ENCODE data around the gene IMMP1L. TPM values are rescaled to one million over a fixed set of nuclear protein-coding genes. Genes with fewer than 3 reads are reported as not detected.

Gene IMMP1L
- total and polyA plus RNA-seq, 2 donors (not counting 3 experiments of a cell fraction or from before 2014, with no cell fraction given), result 14.8 to 41.8 TPM

GRCh38 chr11:31477528-31478222 lies 31.7 kb downstream of the IMMP1L start:
- Histone ChIP-seq H3K9me1 (replicated peaks; ENCODE audit: control insufficient read depth, extremely low read depth, insufficient read depth, low read length) (no peaks in the 10 kb centered on the region), H3K79me2 (ENCODE audit: control insufficient read depth, insufficient read depth, low read length) (no peaks in the 10 kb centered on the region), H2AFZ (ENCODE audit: low read depth, low read length) (no peak overlapping the region), H3K36me3 (ENCODE audit: control insufficient read depth in 2 of 2, extremely low read depth in 1 of 2, insufficient read depth in 2 of 2, low read length in 2 of 2) (no peaks in the 10 kb centered on the region), H3K27me3 (ENCODE audit: control insufficient read depth in 2 of 2, insufficient read depth in 2 of 2, low read length in 2 of 2) (no peaks in the 10 kb centered on the region), H3K4me1 (ENCODE audit: control insufficient read depth, extremely low read depth, insufficient read depth, low read length) (no peaks in the 10 kb centered on the region), H3K4me2 (ENCODE audit: insufficient read depth, low read length) (no peak overlapping the region), H4K20me1 (replicated peaks; ENCODE audit: control insufficient read depth, extremely low read depth, insufficient read depth, low read length) (no peaks in the 10 kb centered on the region), H3K9ac (replicated peaks; ENCODE audit: extremely low read depth, insufficient read depth, low read length) (no peak overlapping the region), H3K27ac (ENCODE audit: insufficient read depth, low read depth, low read length) (no peak overlapping the region), H3K9me3 (replicated peaks; ENCODE audit: control insufficient read depth, insufficient read depth, low read length) (no peaks in the 10 kb centered on the region), H3K4me3 (replicated peaks in 1 of 3; ENCODE audit: insufficient read depth in 1 of 3, low read depth in 1 of 3, low read length in 3 of 3) (no peak overlapping the region)
- POLR2A ChIA-PET, result no interaction called here
- BruUV-seq (replicated peaks), result no TSS peak
- dilution Hi-C loops (cut with MboI; ENCODE audit: extremely low pct_ligation_motif_present, low sequenced_read_pairs), result no loop called here
- FAIRE-seq (no peak), DNase-seq (ENCODE audit: low read depth, low spot score) (no peak)
- intact Hi-C loops (cut with micrococcal nuclease), result no loop called here
- TF ChIP-seq JUN (IDR thresholded peaks at IDR 0.05; ENCODE audit: borderline replicate concordance, insufficient read depth, insufficient read length, low read depth) (no peak), EZH2 (IDR thresholded peaks at IDR 0.05; ENCODE audit: borderline replicate concordance, low read depth, low read length, severe bottlenecking) (no peak), CTCF (IDR thresholded peaks at IDR 0.05; ENCODE audit: extremely low read depth in 1 of 2, insufficient read depth in 1 of 2, low read depth in 1 of 2, low read length in 2 of 2) (no peak), GATA2 (IDR thresholded peaks at IDR 0.05; ENCODE audit: insufficient read depth, insufficient read length, low read depth, low read length) (no peak)
- CTCF ChIA-PET, result interaction anchor here (0.7 to 2.8 kb wide), 10 partner anchors 8 to 480 kb away, joined by 3 to 10 read pairs (median 4); no protein-coding TSS in a partner anchor

DNA sequence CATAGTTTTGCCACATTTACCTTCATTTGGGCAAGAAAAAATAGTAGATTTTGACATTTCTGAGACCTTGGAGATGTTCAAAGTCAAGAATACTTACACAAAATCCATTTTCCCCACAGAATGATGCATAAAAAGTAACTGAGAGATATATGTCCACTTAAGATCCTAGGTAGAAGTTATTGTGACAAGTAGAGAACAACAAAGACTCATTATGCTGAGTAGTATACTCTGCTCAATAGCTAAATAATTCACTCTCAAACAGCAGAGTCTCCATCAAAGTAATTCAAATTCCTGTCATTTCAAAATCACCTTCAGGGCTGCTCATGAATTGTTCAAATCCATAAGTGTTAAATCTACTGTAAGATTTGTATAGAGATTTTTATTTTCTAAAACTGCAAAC lies 35.3 kb downstream of the IMMP1L start:
- FAIRE-seq (no peak), DNase-seq (ENCODE audit: low read depth, low spot score) (no peak)
- H3K27me3 ChIP-seq (ENCODE audit: control insufficient read depth in 2 of 2, insufficient read depth in 2 of 2, low read length in 2 of 2), result no peaks in the 10 kb centered on the region
- H3K4me2 ChIP-seq (ENCODE audit: insufficient read depth, low read length), result no peak overlapping the region
- CTCF ChIA-PET, result interaction anchor here (1.0 kb wide), 1 partner anchor 123 kb away, joined by 3 read pairs; no protein-coding TSS in a partner anchor
- H3K4me3 ChIP-seq (replicated peaks in 1 of 3; ENCODE audit: insufficient read depth in 1 of 3, low read depth in 1 of 3, low read length in 3 of 3), result no peak overlapping the region
- no peaks in the 10 kb centered on the region for H4K20me1 ChIP-seq (replicated peaks; ENCODE audit: control insufficient read depth, extremely low read depth, insufficient read depth, low read length)
- no peaks in the 10 kb centered on the region for H3K9me1 ChIP-seq (replicated peaks; ENCODE audit: control insufficient read depth, extremely low read depth, insufficient read depth, low read length)
- no peak overlapping the region for H3K27ac ChIP-seq (ENCODE audit: insufficient read depth, low read depth, low read length)
- no peaks in the 10 kb centered on the region for H3K4me1 ChIP-seq (ENCODE audit: control insufficient read depth, extremely low read depth, insufficient read depth, low read length)
- TF ChIP-seq CTCF (IDR thresholded peaks at IDR 0.05; ENCODE audit: extremely low read depth in 1 of 2, insufficient read depth in 1 of 2, low read depth in 1 of 2, low read length in 2 of 2) (no peak), FOS (IDR thresholded peaks at IDR 0.05; ENCODE audit: borderline replicate concordance, insufficient read depth, low read length) (no peak), GATA2 (IDR thresholded peaks at IDR 0.05; ENCODE audit: insufficient read depth, insufficient read length, low read depth, low read length) (no peak), POLR2A (IDR thresholded peaks at IDR 0.05; ENCODE audit: low read depth, low read length) (no peak), POLR2AphosphoS5 (IDR thresholded peaks at IDR 0.05; ENCODE audit: insufficient read depth, low read depth, low read length) (no peak), MAX (IDR thresholded peaks at IDR 0.05; ENCODE audit: insufficient read depth, insufficient read length) (no peak), JUN (IDR thresholded peaks at IDR 0.05; ENCODE audit: borderline replicate concordance, insufficient read depth, insufficient read length, low read depth) (no peak), MYC (IDR thresholded peaks at IDR 0.05; ENCODE audit: low read depth, low read length) (no peak), EZH2 (IDR thresholded peaks at IDR 0.05; ENCODE audit: borderline replicate concordance, low read depth, low read length, severe bottlenecking) (no peak)
- no peaks in the 10 kb centered on the region for H3K9me3 ChIP-seq (replicated peaks; ENCODE audit: control insufficient read depth, insufficient read depth, low read length)
- no TSS peak for BruUV-seq (replicated peaks)
- no peaks in the 10 kb centered on the region for H3K36me3 ChIP-seq (ENCODE audit: control insufficient read depth in 2 of 2, extremely low read depth in 1 of 2, insufficient read depth in 2 of 2, low read length in 2 of 2)
- H3K79me2 ChIP-seq (ENCODE audit: control insufficient read depth, insufficient read depth, low read length), result no peaks in the 10 kb centered on the region
- dilution Hi-C loops (cut with MboI; ENCODE audit: extremely low pct_ligation_motif_present, low sequenced_read_pairs) (no loop called here), intact Hi-C loops (cut with micrococcal nuclease) (no loop called here)
- H2AFZ ChIP-seq (ENCODE audit: low read depth, low read length), result no peak overlapping the region
- POLR2A ChIA-PET, result no interaction called here
- no peak overlapping the region for H3K9ac ChIP-seq (replicated peaks; ENCODE audit: extremely low read depth, insufficient read depth, low read length)

All from endothelial cell of umbilical vein (primary cell).